Stimulated activated CD8-positive, alpha-beta memory T cell treated with anti-CD3 and anti-CD28 coated beads, Interleukin-12 subunit alpha, Interleukin-12 subunit beta, amount 100 ng/mL, for 24 hours (primary cell): ENCODE measurements around the gene EVI5L.

Experiments
- DNase-seq: peaks from one replicate; pipeline ENCODE4 v3.0.0-alpha.2; 2020; ENCODE audit errors: extremely low read depth

The EVI5L gene

GRCh38 chr19:7860714-7861618 is 30.9 kb downstream of the EVI5L start:
- no peak for DNase-seq

DNA sequence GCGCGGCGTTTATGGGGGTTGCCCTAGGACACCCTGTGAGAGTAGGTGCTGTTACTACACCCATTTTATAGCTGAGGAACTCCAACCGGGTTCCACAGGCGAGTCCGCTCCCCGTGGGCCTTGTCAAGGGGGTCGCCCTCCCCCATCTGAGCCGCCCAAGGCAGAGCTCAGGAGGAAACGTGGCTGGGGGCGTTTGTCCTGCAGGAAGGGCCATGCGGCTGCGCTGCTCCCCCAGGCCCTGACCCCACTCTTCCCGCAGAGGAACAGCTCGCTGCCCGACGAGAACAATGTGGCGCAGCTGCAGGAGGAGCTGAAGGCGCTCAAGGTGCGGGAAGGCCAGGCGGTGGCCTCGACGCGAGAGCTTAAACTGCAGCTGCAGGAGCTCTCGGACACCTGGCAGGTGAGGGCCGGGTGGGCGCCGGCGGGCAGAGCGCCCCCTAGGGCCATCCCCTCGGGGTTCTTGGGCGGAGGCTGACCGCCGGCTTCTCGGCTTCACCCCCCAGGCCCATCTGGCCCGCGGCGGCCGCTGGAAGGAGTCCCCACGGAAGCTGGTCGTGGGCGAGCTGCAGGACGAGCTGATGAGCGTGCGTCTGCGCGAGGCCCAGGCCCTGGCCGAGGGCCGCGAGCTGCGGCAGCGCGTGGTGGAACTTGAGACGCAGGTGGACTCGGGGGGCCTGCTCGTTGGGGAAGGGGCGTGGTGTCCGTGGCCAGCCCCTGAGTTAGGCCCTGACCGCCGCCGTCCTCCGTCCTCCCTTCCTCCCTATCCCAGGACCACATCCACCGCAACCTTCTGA is 31.8 kb downstream of the EVI5L start:
- DNase-seq: no peak

- DNase-seq: peak; percentile 48
Observed at GRCh38 chr19:7862413-7862951, 32.5 kb downstream of the EVI5L start.

- no peak for DNase-seq
Observed at GRCh38 chr19:7863157-7863970, 33.3 kb downstream of the EVI5L start.

- DNase-seq: no peak
Observed at GRCh38 chr19:7863971-7864689, 34.1 kb downstream of the EVI5L start.

DNA sequence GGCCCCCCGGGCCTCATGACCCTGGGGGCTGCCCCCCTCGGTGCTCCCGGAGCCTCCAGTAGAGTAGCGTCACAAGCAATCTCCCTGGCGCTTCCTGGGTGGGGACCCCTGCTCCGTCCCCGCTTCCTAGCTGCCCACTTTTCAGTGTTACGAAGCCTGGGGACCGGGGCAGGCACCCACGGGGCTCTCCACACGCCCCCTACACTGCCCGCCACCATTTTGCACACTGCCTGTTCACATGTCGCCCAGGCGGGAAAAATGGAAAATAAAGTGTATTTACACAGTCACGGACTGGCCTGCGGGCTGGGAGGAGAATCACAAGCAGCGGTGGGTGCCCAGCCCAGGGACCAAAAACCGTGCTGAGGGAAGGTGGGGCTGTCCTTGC is 34.7 kb downstream of the EVI5L start:
- no peak for DNase-seq

- no peak for DNase-seq
Observed at GRCh38 chr19:7865262-7865911, 35.4 kb downstream of the EVI5L start.

DNA sequence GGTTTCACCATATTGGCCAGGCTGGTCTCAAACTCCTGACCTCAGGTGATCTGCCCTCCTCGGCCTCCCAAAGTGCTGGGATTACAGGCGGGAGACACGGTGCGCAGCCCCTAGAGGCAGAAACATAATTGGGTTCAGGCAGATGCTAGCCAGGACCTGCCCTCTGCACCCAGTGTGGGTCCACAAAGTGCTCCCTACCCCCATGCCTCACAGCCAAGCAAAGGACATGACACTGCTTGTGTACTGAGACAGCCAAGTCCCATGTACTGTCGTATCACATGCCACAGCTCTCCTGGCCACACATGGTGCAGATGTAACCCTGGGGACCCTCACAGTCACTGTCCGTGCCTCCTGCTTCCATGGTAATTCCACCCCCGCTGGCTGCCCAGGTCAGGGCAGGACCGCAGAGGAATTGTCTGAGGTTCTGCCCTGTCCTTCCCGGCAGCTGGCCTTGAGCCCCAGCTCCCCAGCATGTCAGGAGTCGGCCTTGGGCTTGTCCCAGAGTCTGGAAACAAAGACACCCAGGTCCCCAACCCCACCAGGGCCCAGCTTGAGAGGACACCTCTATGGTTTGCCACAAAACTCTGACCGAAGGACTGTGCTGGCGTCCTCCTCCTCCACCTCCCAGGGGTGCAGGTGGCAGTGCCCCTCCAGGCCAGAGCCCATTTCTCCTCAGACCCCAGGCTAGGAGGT is 36.5 kb downstream of the EVI5L start:
- DNase-seq: no peak

DNA sequence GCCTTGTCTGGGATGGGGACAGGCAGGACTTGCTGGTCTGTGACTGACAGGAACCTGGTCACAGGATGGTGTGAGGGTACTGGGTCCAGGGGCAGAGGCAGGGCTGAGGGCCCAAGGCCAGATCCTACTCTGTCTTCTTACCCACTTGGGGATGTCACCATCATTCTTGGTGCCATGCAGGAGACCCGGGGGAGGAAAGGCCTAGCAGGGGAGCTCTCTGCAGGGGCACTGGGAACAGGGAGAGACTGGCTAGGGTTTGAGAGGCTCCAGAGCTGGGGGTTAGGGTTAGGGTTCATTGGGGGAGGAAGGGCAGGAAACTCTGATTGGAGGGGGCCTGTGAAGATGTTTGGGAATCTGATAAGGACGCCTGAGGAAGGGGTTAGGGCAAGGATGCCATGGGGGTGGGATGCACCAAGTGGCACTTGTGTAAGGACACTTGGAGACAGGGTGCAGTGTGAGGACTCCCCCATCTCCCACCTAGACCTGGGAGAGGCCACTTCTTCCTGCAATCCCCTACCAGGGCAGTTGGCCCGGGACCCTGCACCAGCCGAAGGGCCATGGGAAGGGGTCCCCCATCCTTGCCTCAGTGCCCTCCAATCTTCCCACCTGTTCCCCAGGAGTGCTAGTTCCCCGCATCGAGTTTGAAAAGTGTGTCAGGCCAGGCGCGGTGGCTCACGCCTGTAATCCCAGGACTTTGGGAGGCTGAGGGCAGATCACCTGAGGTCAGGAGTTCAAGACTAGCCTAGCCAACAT is 37.2 kb downstream of the EVI5L start:
- DNase-seq: no peak

DNA sequence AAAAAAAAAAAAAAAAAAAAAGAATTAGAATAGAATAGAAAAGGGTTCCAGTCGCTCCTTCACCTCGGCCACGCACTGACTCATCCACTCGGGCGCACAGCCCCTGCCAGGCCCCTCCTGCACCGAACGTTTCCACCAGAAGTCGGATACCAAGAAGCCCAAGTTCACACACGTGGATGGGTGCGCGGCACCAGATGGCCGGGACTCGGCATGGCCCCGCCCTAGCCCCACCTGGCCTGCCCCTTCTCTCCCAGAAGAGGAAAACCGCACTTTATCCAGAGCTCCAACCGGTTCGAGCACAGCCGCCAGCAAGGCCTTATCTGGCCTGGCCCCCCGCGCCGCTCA is 38.3 kb downstream of the EVI5L start:
- no peak for DNase-seq

- peak; percentile 54 for DNase-seq
Observed at GRCh38 chr19:7868671-7869452, 38.8 kb downstream of the EVI5L start.

DNA sequence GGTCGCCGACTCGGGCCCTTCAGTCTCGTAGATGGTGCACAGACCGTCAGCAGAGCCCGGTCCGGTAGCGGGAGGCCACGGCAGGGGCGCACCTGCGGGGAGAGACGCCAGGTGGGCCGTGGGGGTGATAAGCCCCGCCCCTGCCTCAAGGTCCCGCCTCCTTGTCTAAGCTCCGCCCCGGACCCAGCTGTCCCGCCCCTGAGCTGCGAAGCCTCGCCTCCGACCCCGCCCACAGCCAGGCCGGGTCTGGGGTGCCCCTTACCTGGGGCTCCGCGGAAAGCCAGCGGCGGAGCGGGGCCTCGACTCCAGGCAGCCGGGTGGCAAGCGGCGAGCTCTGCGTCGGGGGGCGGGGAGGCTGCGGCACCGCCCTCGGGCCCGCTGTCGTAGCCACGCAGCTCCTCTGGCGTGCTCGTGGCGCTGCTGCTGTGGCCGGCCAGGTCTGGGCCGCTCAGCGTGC is 39.5 kb downstream of the EVI5L start:
- DNase-seq: no peak

GRCh38 chr19:7869910-7870511 is 40.0 kb downstream of the EVI5L start:
- DNase-seq: no peak

GRCh38 chr19:7870571-7871436 is 40.8 kb downstream of the EVI5L start:
- DNase-seq: no peak

DNA sequence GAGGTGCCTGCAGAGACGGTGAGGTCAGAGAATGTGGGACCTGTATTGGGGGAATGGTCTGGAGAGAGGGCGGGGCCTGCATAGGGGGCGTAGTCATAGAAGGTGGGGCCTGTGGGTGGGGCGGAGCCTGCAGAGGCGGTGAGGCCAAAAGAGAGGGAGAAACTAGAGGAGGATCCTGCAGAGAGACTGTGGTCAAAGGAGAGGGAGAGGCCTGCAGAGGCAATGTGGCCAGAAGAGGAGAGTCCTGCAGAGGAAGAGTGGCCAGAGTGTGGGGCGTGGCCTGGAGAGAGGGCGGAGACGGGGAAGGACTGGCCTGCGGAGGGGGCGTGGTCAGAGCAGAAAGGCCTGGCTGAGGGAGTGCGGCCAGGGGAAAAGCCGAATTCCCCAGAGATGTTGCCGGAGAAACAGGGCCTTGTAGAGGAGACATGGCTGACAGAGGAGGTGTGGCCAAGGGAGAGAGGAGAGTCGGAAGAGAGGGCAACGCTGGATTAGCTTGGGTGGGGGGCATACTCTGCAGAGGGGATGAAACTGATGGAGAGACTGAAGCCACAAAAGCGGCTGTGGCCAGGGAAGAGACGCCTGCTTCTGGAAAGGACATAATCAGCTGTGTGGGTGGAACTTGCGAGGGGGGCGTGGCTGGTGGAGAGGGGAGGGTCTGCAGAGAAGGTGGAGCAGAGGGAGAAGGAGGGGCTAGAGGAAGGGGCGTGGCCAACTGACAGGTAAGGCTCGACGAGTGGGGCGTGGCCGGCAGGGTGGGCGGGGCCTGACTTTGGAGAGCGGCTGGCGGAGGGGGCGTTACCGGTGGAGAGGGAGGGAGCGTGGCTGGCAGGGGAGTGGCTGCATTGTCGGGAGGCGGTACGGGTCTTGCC is 41.7 kb downstream of the EVI5L start:
- DNase-seq: peak; percentile 57
